PFSK-1 (cell line): ENCODE results near the gene WDR47.

Experiments
- FOXP2 ChIP-seq: optimal IDR thresholded peaks from 2 replicates; pipeline ENCODE3; 2011; ENCODE audit warnings: borderline replicate concordance, control low read depth, inconsistent platforms; ENCODE audit not compliant: insufficient read depth; ENCODE audit errors: extremely low read length, extremely low read depth
- POLR2AphosphoS5 ChIP-seq: IDR thresholded peaks from 2 replicates; pipeline ENCODE4 v1.6.1; 2012; ENCODE audit warnings: low read depth, mild to moderate bottlenecking, control low read depth, low read length, moderate library complexity
- SIN3A ChIP-seq: IDR thresholded peaks from 2 replicates; pipeline ENCODE4 v1.6.1; 2012; ENCODE audit warnings: mild to moderate bottlenecking, low read length, moderate library complexity, borderline replicate concordance; ENCODE audit not compliant: insufficient read depth
- TAF1 ChIP-seq: IDR thresholded peaks from 2 replicates; pipeline ENCODE4 v1.6.1; 2012; ENCODE audit warnings: low read length, control low read depth, borderline replicate concordance; ENCODE audit not compliant: insufficient read depth
- TF ChIP-seq, protein P1 (sequence below), 2 experiments: IDR thresholded peaks; 2 replicates each; pipeline versions ENCODE4 v1.6.1 to v1.8.0; 2011 to 2012; ENCODE audit warnings: low read depth in 2 of 2, low read length in 2 of 2, control low read depth in 1 of 2, inconsistent platforms in 1 of 2, mild to moderate bottlenecking in 1 of 2, moderate library complexity in 1 of 2; ENCODE audit not compliant: insufficient read depth in 1 of 2

The WDR47 gene

DNA sequence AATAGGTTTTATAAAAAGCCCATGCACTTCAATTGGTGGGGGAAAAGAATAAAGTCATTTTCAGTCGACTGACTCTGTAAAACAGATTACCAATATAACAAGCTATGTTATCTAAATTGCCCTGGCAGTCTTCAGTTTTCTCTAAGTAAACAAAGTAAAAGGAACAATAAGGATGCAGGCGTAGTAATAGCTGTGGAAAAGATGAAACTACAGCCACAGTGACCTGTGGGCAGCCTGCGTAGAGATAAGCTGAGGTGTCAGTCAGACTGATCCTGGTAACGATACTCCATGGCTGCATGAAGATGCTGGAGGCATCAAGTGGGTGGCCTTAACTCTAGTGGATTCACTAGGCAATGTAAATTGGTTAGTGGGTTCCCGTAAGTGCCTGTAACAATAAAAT is 108.0 kb downstream of the WDR47 start:
- TF ChIP-seq SIN3A: no peak
- TF ChIP-seq FOXP2: no peak
- TF ChIP-seq POLR2AphosphoS5: no peak
- no peak for TF ChIP-seq TAF1
- TF ChIP-seq, protein P1, sequence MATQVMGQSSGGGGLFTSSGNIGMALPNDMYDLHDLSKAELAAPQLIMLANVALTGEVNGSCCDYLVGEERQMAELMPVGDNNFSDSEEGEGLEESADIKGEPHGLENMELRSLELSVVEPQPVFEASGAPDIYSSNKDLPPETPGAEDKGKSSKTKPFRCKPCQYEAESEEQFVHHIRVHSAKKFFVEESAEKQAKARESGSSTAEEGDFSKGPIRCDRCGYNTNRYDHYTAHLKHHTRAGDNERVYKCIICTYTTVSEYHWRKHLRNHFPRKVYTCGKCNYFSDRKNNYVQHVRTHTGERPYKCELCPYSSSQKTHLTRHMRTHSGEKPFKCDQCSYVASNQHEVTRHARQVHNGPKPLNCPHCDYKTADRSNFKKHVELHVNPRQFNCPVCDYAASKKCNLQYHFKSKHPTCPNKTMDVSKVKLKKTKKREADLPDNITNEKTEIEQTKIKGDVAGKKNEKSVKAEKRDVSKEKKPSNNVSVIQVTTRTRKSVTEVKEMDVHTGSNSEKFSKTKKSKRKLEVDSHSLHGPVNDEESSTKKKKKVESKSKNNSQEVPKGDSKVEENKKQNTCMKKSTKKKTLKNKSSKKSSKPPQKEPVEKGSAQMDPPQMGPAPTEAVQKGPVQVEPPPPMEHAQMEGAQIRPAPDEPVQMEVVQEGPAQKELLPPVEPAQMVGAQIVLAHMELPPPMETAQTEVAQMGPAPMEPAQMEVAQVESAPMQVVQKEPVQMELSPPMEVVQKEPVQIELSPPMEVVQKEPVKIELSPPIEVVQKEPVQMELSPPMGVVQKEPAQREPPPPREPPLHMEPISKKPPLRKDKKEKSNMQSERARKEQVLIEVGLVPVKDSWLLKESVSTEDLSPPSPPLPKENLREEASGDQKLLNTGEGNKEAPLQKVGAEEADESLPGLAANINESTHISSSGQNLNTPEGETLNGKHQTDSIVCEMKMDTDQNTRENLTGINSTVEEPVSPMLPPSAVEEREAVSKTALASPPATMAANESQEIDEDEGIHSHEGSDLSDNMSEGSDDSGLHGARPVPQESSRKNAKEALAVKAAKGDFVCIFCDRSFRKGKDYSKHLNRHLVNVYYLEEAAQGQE (IDR thresholded peaks at IDR 0.05; ENCODE audit: insufficient read depth in 1 of 2, low read depth in 2 of 2, low read length in 2 of 2): no peak

DNA sequence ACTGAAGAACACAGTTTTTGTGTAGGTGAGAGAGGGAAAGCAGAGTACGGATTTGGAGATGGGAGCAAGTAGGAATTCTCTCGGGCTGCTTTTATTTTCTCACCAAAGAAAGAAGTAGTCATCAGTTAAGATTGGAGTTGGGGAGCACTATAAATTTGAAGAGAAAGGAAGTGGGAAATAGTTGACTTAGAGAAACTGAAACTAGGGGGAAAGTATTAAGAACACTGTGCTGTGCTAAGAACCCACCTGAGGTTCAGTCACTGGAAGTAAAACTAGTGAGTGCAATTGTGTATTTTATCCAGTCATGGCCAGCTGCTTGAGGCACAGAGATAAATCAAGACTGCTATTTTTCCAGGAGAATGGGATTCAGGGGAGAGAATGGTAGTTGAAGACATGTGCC is 116.0 kb downstream of the WDR47 start:
- TF ChIP-seq, protein P1 (IDR thresholded peaks at IDR 0.05; ENCODE audit: insufficient read depth in 1 of 2, low read depth in 2 of 2, low read length in 2 of 2): no peak
- no peak for TF ChIP-seq SIN3A
- no peak for TF ChIP-seq FOXP2
- no peak for TF ChIP-seq POLR2AphosphoS5
- TF ChIP-seq TAF1: no peak
